ENCODE measurements around the gene SYNGR4. TPM values are rescaled to one million over a fixed set of nuclear protein-coding genes. Genes with fewer than 3 reads are reported as not detected.
A peak's percentile ranks its signal among the peaks of the same experiment; 100 is the strongest.
"Not testable (repeated sequence)": the region's sequence is repeated elsewhere in the genome, so short reads cannot be mapped to it uniquely, and the experiment has no call there.

Gene SYNGR4, protein sequence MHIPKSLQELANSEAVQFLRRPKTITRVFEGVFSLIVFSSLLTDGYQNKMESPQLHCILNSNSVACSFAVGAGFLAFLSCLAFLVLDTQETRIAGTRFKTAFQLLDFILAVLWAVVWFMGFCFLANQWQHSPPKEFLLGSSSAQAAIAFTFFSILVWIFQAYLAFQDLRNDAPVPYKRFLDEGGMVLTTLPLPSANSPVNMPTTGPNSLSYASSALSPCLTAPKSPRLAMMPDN
- total RNA-seq, result not detected

DNA sequence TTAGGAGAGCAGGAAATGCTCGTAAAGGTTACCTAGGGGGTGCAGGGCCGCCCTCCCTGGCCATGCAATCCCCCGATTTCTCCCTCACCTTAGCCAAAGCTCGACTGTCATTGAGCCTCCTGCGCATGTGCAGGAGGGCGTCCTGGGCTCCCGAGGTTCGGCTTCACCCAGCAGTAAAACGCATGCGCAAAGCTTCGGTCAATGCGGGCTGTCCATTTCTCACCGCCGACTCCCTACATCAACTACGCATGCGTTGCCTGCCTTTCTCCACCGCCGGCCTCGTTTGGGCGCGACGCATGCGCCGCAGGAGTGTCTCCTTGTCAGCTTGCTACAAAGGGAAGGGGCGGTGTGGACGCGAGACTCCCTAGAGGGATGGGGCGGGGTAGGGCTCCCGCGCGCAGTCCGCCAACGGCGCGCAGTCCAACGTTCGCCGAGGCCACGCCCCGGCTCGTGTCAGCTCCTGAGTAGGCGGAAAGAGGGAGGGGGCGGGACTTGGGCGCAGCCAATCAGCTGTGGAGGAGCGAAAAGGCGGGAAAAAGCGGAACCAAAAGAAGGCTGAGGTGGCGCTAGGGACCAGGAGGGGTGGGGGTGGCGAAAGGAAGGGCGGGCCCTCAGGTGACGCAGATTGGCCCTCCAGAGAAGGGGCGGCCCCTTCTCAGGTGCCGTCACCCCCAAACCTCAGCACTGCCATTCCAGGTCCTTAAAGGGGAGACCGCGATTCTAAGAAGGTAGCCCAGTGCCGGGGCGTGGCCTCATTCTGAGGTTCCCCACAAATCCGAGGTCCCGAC is at the start of gene SYNGR4, which contains the start of gene TMEM143:
Gene SYNGR4, plus strand, starts transcription at position 558 of the 788 bp plus-strand sequence. CDS start 1,476 bp downstream, outside the sequence.
Gene TMEM143, minus strand, starts transcription at position 131 of the 788 bp plus-strand sequence. Its CDS starts 20 bp downstream, at position 111.
- Mint-ChIP-seq H3K4me1 (ENCODE audit: low read depth) (peaks cover 4% of the 10 kb centered on the region), H3K27me3 (ENCODE audit: low read depth) (no peaks in the 10 kb centered on the region)
- peak; percentile 92 to 93 for ATAC-seq

DNA sequence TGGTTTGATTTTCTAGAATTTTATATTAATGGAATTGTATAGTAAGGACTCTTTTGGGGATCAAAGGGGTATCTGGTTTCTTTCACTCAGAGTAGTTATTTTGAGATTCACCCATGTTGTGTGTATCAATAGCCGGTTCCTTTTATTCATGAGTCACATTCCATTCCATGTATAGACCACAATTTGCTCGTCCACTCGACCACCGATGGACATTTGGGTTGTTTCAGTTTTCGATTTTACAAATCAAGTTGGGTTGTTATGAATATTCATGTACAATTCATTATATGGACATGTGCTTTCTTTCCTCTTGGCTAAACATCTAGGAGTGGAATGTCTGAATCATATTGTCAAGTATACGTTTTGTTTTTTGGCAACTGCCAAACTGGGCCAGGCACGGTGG is 48.5 kb upstream of the SYNGR4 start:
- H3K4me1 Mint-ChIP-seq (ENCODE audit: low read depth), result peaks cover 9% of the 10 kb centered on the region
- H3K36me3 Mint-ChIP-seq (ENCODE audit: insufficient read depth), result no peaks in the 10 kb centered on the region
- H3K27me3 Mint-ChIP-seq (ENCODE audit: low read depth), result no peaks in the 10 kb centered on the region
- ATAC-seq (no peak), DNase-seq (no peak)
- no peak overlapping the region for H3K4me3 Mint-ChIP-seq
- H3K9me3 Mint-ChIP-seq, result no peaks in the 10 kb centered on the region

More for the DNA sequence above, at the start of gene SYNGR4, which contains the start of gene TMEM143:
- no peaks in the 10 kb centered on the region for H3K9me3 Mint-ChIP-seq
- peaks cover 3% of the 10 kb centered on the region for H3K36me3 Mint-ChIP-seq (ENCODE audit: insufficient read depth)
- peak within 1 kb of the TSS; percentile 87 for H3K4me3 Mint-ChIP-seq
- DNase-seq, result peak; percentile 96

DNA sequence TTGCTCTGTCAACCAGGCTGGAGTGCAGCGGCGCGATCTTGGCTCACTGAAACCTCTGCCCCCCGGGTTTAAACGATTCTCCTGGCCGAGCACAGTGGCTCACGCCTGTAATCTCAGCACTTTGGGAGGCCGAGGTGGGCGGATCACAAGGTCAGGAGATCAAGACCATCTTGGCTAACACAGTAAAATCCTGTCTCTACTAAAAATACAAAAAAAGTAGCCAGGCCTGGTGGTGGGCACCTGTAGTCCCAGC is 46.5 kb upstream of the SYNGR4 start:
- H3K4me3 Mint-ChIP-seq; ATAC-seq; H3K9me3 Mint-ChIP-seq; DNase-seq; H3K36me3 Mint-ChIP-seq (ENCODE audit: insufficient read depth); H3K27me3 Mint-ChIP-seq (ENCODE audit: low read depth): not testable (repeated sequence)
- H3K4me1 Mint-ChIP-seq (ENCODE audit: low read depth), result peaks cover 25% of the 10 kb centered on the region

DNA sequence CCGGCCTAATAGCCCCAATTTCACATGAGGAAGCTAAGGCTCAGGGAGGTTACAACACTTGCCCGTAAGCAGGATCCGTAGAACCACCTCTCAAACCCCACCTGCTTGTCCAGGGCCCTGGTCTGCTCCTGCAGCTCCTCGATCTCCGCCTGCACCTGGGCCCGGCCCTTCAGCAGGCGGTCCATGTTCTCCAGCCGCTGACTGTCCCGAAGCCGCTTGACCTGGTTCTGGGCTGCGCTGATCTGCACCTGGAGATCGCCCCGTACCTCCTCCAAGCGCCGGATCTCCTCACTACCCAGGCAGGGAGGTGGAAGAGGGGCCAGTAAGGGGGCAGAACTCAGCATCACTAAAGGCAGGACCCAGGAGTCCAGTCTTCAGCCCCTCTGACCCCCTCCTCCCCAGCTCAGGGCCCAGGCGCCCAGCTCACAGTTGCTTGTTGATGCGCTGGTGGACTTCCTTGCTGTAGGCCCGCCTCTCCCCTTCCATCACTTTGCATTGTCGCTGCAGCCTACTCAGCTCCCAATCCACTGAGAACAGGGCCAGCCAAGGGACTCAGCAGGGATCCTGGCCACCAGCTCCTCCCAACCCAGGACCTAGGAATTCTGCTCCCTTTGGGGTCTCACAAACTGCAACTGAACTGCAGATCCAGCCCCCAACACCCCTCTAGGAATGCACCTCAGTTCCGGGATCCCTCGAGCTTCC is 45.7 kb upstream of the SYNGR4 start:
- no peak for DNase-seq
- H3K27me3 Mint-ChIP-seq (ENCODE audit: low read depth), result no peaks in the 10 kb centered on the region
- H3K9me3 Mint-ChIP-seq, result no peaks in the 10 kb centered on the region
- no peak overlapping the region for H3K4me3 Mint-ChIP-seq
- no peak for ATAC-seq
- H3K4me1 Mint-ChIP-seq (ENCODE audit: low read depth), result peaks cover 33% of the 10 kb centered on the region
- no peaks in the 10 kb centered on the region for H3K36me3 Mint-ChIP-seq (ENCODE audit: insufficient read depth)

DNA sequence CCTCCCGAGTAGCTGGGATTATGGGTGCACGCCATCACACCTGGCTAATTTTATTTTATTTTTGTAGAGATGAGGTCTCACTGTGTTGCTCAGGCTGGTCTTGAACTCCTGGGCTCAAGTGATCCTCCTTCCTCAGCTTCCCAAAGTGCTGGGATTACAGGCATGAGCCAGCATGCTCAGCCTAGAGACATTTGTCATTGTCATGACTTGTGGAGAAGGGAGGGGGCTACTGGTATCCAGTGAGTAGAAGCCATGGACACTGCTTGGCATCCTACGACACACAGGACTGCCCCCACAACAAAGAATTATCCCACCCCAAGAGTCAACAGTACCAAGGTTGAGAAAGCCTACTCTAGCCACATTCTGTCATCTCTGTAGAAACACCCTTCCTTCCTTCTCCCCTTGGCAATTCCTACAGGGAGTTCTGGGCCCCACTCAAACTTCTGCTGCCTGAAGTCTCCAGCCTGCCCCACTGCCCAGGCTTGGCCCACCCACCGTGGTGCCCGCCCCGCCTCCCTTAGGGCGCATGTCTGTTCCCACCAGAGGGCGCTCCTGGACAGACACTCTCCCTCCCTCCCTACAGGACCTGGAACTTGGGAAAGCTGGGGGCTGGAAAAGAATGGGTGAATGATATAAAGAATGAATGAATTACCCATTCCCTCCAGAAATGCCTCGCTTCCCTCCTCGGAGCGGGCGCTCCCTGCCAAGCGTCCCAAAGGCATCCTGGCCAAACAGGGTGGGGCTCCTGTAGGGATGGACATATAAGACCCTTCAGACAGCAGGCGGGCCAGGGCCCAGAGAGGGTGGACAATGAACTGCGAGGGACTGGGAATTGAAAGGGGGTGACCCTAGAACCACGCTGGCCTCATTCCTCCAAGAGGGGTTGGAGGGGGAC is 44.3 kb upstream of the SYNGR4 start:
- H3K27me3 Mint-ChIP-seq (ENCODE audit: low read depth), result no peaks in the 10 kb centered on the region
- ATAC-seq, result peak; percentile 24 to 35
- no peaks in the 10 kb centered on the region for H3K36me3 Mint-ChIP-seq (ENCODE audit: insufficient read depth)
- no peaks in the 10 kb centered on the region for H3K9me3 Mint-ChIP-seq
- DNase-seq, result peak; percentile 75
- peaks cover 47% of the 10 kb centered on the region for H3K4me1 Mint-ChIP-seq (ENCODE audit: low read depth)
- peak overlapping the region; percentile 83 for H3K4me3 Mint-ChIP-seq

DNA sequence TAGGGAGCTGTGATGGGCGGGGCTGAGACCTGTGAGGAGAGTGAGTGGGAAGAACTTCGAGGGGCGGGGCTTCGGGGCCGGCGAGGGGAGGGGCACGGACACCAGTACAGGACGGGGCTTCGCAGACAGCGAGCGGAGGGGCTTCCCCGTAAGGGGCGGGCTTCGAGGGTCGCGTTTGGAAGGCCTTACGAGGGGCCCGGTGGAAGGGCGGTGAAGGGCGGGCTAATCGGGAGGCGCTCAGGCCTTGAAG is 42.9 kb upstream of the SYNGR4 start:
- Mint-ChIP-seq H3K27me3 (ENCODE audit: low read depth) (no peaks in the 10 kb centered on the region), H3K4me3 (peak overlapping the region; percentile 83), H3K9me3 (no peaks in the 10 kb centered on the region), H3K4me1 (ENCODE audit: low read depth) (peaks cover 57% of the 10 kb centered on the region), H3K36me3 (ENCODE audit: insufficient read depth) (no peaks in the 10 kb centered on the region)
- ATAC-seq (peak; percentile 51 to 68), DNase-seq (peak; percentile 96)

DNA sequence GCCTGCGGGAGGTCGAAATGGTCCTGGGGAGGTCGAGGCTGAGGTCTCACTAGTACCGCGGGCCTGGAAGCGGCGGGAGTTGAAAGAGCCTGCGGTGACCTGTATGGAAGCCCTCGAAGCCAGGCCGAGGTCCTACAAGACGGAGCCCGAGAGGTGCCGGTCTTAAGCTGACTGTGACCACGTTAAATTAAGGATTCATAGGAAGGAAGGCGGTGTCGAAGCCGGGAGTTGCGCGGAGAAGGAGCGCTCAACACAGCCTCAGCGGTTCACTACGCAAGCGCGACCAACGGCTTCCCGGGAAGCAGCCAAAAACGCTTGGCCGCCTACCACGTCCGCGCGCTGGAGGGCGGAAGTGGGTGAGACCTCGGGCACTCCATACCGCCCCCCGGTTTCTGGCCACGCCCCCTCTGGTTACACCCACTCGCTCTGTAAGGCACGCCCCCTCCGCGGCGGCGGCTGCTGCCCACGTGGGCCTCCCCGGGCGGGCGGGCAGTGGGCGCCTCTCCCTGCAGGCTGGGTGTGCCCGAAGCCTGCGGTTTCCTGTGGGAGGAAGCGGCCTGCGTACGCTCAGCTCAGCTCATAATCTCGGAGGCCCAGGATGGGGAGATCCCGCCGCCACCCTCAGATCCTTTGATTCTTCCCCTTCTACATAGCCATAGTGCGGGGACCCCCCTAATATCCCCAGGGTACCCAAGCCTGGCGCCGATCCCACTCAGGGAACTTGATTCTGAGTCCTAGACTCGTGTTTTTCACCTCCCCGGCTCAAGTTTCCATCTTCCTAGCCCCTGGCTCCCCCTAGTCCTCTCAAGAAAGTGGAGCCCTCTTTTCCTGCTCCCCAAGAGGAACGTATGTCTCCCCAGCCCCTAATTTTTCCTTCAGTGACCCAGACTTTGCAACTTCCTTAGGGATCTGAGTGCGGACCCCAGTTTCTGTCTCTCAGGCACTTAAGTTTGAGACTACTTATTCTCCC is 42.3 kb upstream of the SYNGR4 start:
- Mint-ChIP-seq H3K36me3 (ENCODE audit: insufficient read depth) (no peaks in the 10 kb centered on the region), H3K9me3 (no peaks in the 10 kb centered on the region), H3K4me1 (ENCODE audit: low read depth) (peaks cover 62% of the 10 kb centered on the region), H3K4me3 (peak overlapping the region; percentile 83), H3K27me3 (ENCODE audit: low read depth) (no peaks in the 10 kb centered on the region)
- ATAC-seq (peak; percentile 57 to 64), DNase-seq (peak; percentile 100)

DNA sequence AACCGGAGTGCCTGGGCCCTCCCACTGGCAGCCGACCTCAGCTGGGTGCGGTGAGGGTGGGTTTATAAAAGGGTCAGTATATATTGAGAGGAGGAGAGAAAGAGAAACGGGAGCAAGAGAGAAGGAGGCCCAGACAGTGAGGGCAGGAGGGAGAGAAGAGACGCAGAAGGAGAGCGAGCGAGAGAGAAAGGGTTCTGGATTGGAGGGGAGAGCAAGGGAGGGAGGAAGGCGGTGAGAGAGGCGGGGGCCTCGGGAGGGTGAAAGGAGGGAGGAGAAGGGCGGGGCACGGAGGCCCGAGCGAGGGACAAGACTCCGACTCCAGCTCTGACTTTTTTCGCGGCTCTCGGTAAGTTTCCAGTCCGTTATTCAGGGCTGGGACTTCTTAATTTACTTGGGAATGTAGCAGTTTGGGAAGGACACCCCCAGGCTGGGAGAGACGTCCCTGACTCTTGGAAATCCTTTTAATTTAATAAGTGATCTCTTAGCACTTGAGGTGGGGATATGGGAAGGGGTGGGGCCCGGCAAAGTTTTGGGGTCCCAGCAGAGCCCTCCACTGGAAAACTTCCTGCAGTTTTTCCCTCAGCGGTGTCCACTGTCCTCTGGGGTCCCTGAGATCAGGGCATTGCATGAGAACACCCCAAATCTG is 38.8 kb upstream of the SYNGR4 start, which contains the start of gene EMP3:
Gene EMP3, plus strand, starts transcription at position 288 of the 646 bp plus-strand sequence. CDS start 1,293 bp downstream, outside the sequence.
- Mint-ChIP-seq H3K9me3 (no peaks in the 10 kb centered on the region), H3K4me1 (ENCODE audit: low read depth) (peaks cover 87% of the 10 kb centered on the region), H3K4me3 (peak within 1 kb of the TSS; percentile 86), H3K36me3 (ENCODE audit: insufficient read depth) (peaks cover 13% of the 10 kb centered on the region), H3K27me3 (ENCODE audit: low read depth) (no peaks in the 10 kb centered on the region)
- DNase-seq (peak; percentile 80), ATAC-seq (peak; percentile 44 to 52)

DNA sequence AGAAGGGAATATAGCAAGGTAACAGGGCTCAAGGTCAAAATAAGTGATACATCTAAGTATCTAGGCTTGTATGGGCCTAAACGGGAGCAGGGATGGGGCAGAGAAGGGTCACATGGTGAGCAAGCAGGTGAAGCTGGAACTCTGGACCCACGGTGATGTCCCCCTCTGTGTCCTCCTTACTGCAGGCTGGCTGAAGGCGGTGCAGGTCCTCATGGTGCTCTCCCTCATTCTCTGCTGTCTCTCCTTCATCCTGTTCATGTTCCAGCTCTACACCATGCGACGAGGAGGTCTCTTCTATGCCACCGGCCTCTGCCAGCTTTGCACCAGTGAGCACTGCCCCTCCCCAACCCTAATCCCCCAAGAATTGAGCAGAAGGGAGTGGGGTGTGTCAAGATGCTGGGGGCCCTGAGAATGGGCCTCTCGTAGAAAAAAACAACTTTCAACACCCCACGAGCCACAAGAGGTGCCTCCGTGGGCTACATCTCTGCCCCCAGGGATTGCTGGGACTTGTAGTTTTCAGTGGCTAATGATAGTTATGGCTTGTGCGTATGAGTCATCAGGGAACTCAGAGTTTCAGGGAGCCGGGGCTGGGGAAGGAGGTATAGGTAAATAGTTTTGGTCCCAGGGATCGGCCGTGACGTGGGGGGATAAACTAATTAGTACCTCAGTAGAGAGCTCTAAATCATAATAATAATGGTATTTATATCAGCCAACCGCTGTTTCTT is 34.8 kb upstream of the SYNGR4 start:
- Mint-ChIP-seq H3K27me3 (ENCODE audit: low read depth) (no peaks in the 10 kb centered on the region), H3K4me3 (peak overlapping the region; percentile 70), H3K4me1 (ENCODE audit: low read depth) (peaks cover 82% of the 10 kb centered on the region), H3K36me3 (ENCODE audit: insufficient read depth) (peaks cover 15% of the 10 kb centered on the region), H3K9me3 (no peaks in the 10 kb centered on the region)
- ATAC-seq, result no peak
- peak; percentile 25 for DNase-seq

DNA sequence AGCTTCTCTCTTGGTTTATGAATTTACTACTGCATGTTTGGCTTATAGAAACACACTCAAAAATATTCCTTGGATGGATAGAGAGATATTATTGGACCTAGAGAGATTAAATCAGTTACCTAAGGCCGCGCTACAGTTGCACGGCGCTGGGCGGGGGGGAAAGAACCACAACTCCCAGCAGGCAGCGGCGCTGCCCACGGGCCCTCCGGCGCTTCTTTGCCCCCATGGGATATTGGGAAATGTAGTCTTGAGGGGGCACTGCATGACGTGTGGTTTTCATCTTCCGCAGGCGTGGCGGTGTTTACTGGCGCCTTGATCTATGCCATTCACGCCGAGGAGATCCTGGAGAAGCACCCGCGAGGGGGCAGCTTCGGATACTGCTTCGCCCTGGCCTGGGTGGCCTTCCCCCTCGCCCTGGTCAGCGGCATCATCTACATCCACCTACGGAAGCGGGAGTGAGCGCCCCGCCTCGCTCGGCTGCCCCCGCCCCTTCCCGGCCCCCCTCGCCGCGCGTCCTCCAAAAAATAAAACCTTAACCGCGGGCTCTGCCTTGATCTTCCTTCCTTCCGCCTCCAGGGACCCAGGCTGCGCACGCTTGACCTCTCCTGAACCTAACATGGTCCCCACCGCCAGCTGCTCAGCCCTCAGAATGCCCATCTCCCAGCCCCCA is 34.0 kb upstream of the SYNGR4 start:
- Mint-ChIP-seq H3K4me1 (ENCODE audit: low read depth) (peaks cover 82% of the 10 kb centered on the region), H3K27me3 (ENCODE audit: low read depth) (no peaks in the 10 kb centered on the region), H3K9me3 (no peaks in the 10 kb centered on the region), H3K36me3 (ENCODE audit: insufficient read depth) (peaks cover 15% of the 10 kb centered on the region), H3K4me3 (peak overlapping the region; percentile 70)
- DNase-seq (peak; percentile 72), ATAC-seq (peak; percentile 36 to 39)

DNA sequence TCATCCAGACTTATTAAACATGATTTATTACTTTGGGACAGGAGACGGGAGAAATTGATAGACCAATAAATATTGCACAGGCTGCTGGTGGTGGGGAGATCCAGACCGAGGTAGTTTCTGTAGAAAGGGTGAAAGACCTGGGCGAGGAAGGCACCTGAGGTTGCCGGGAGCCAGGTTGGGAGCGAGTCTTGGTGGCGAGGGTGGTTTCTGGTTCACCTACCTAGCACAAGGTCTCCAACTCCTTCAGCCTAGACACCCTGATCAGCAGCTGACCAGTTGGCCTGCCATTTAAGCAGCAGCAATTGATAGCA is 31.9 kb upstream of the SYNGR4 start:
- peaks cover 15% of the 10 kb centered on the region for H3K36me3 Mint-ChIP-seq (ENCODE audit: insufficient read depth)
- no peaks in the 10 kb centered on the region for H3K9me3 Mint-ChIP-seq
- ATAC-seq, result no peak
- H3K27me3 Mint-ChIP-seq (ENCODE audit: low read depth), result no peaks in the 10 kb centered on the region
- DNase-seq, result no peak
- H3K4me1 Mint-ChIP-seq (ENCODE audit: low read depth), result peaks cover 66% of the 10 kb centered on the region
- H3K4me3 Mint-ChIP-seq, result peak overlapping the region; percentile 89

Data from activated T-cell treated with anti-CD3 and anti-CD28 coated beads, Interleukin-2, amount 50 U/mL, for 4 hours (primary cell).